ENCODE results near the gene NT5C3A. TPM values are rescaled to one million over a fixed set of nuclear protein-coding genes. Genes with fewer than 3 reads are reported as not detected.
"Not testable (repeated sequence)": the region's sequence is repeated elsewhere in the genome, so short reads cannot be mapped to it uniquely, and the experiment has no call there.

NT5C3A gene
- total and polyA plus RNA-seq, 2 experiments from 2014 or later = 28.5 to 45.8 TPM

DNA sequence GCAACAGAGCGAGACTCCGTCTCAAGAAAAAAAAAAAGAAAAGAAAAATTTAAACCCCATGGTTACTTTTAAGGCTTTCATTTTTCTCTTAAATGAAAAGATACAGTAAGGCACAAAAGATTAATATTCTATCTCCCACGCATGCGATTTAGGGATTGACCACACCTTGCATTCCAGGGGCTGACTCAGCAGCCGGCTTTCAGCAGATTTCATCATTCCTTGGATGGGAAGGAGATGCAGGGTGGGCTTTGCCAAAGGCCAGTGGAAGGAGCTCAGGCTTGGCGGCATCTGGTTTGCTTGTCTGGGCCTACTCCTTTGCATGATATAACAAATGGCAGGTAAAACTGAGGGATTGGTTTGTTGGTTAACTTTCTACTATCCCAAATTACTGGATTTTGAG is 83.3 kb downstream of the NT5C3A start:
- H3K9me2 ChIP-seq (ENCODE audit: insufficient read depth) = not testable (repeated sequence)

DNA sequence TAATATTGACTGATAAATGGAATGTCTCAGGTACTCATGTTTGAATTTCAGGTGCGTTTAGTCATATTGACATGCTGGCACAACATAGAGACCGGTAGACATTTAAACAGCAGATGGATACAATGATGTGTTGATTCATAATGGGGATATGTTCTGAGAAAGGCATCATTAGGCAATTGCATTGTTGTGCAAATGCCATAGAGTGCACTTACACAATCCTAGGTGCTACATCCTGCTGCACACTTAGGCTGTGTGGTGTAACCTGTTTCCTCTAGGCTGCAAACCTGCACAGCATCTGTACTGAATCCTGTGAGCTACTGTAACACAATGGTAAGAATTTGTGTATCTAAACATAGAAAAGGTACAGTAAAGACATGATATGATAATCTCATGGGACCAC is 85.4 kb downstream of the NT5C3A start:
- not testable (repeated sequence) for H3K36me3 ChIP-seq (ENCODE audit: insufficient read depth); H3K9me2 ChIP-seq (ENCODE audit: insufficient read depth); DNase-seq (ENCODE audit: low spot score); H4K20me1 ChIP-seq (replicated peaks; ENCODE audit: insufficient read depth); ATAC-seq; H3K27me3 Mint-ChIP-seq (ENCODE audit: insufficient read depth, low read depth, poor library complexity); H3F3A ChIP-seq (replicated peaks; ENCODE audit: low read depth); H3K27ac ChIP-seq (ENCODE audit: low read depth); H3K79me2 ChIP-seq (replicated peaks; ENCODE audit: insufficient read depth); H3K4me2 ChIP-seq; H3K27me3 ChIP-seq (ENCODE audit: insufficient read depth); H3K4me3 ChIP-seq; H3K4me1 Mint-ChIP-seq; H3K4me3 Mint-ChIP-seq; H3K36me3 Mint-ChIP-seq (ENCODE audit: low read depth); H3K9me3 Mint-ChIP-seq; H3K27ac Mint-ChIP-seq; H3K4me1 ChIP-seq (ENCODE audit: insufficient read depth); H2AFZ ChIP-seq

More for the DNA sequence above, 83.3 kb downstream of the NT5C3A start:
- ATAC-seq; H3K79me2 ChIP-seq (replicated peaks; ENCODE audit: insufficient read depth); H4K20me1 ChIP-seq (replicated peaks; ENCODE audit: insufficient read depth); H3K36me3 ChIP-seq (ENCODE audit: insufficient read depth); H3K4me1 ChIP-seq (ENCODE audit: insufficient read depth); H3K27ac ChIP-seq (ENCODE audit: low read depth); H3K36me3 Mint-ChIP-seq (ENCODE audit: low read depth); H3K4me3 Mint-ChIP-seq; DNase-seq (ENCODE audit: low spot score); H3K27me3 ChIP-seq (ENCODE audit: insufficient read depth); H2AFZ ChIP-seq; H3K27ac Mint-ChIP-seq; H3K4me2 ChIP-seq; H3F3A ChIP-seq (replicated peaks; ENCODE audit: low read depth); H3K4me3 ChIP-seq; H3K9me3 Mint-ChIP-seq; H3K4me1 Mint-ChIP-seq; H3K27me3 Mint-ChIP-seq (ENCODE audit: insufficient read depth, low read depth, poor library complexity): not testable (repeated sequence)

DNA sequence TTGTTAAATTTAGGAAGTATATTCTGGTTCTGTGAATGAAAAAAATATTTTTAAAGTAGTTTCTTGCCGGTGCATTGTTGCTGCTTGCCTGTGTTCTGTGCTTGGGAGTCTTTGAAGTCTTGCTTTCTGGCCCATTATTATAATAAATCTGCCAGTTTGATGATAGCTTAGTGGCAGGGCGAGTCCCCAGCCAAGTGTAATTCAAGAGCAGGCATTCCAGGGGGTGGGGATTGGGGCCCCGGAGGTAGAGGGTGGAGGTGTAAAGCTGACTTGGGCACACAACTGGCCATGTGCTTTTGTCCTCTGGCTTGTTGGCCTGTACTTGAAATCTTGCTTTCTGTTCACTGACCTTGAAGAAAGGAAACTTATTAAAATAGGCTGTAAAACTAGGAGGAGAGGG is 90.6 kb downstream of the NT5C3A start:
- not testable (repeated sequence) for DNase-seq (ENCODE audit: low spot score); H3F3A ChIP-seq (replicated peaks; ENCODE audit: low read depth); H3K27me3 ChIP-seq (ENCODE audit: insufficient read depth); H3K36me3 ChIP-seq (ENCODE audit: insufficient read depth); H3K9me3 Mint-ChIP-seq; H3K4me1 ChIP-seq (ENCODE audit: insufficient read depth); H3K9me2 ChIP-seq (ENCODE audit: insufficient read depth); H3K36me3 Mint-ChIP-seq (ENCODE audit: low read depth); H2AFZ ChIP-seq; H3K4me3 Mint-ChIP-seq; H3K4me1 Mint-ChIP-seq; H3K4me3 ChIP-seq; H3K27me3 Mint-ChIP-seq (ENCODE audit: insufficient read depth, low read depth, poor library complexity); H3K4me2 ChIP-seq; H3K27ac ChIP-seq (ENCODE audit: low read depth); H3K79me2 ChIP-seq (replicated peaks; ENCODE audit: insufficient read depth); H4K20me1 ChIP-seq (replicated peaks; ENCODE audit: insufficient read depth); H3K27ac Mint-ChIP-seq
- peak; percentile 66 for ATAC-seq

DNA sequence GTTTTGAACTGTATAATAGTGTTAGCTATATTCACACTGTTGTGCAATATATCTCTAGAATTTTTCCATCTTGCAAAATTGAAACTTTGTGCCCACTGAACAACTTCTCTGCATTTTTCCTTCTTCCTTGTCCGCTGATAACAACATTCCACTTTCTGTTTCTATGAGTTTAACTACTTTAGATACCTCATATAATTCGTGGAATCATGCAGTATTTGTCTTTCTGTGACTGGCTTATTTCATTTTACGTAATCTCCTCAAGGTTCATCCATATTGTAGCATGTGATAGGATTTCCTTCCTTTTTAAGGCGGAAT is 95.4 kb downstream of the NT5C3A start:
- not testable (repeated sequence) for H3K4me1 Mint-ChIP-seq; H3K36me3 Mint-ChIP-seq (ENCODE audit: low read depth); H3K27me3 ChIP-seq (ENCODE audit: insufficient read depth); H3K27ac ChIP-seq (ENCODE audit: low read depth); H3K4me3 Mint-ChIP-seq; H3K4me1 ChIP-seq (ENCODE audit: insufficient read depth); H3K4me3 ChIP-seq; H4K20me1 ChIP-seq (replicated peaks; ENCODE audit: insufficient read depth); H3K27me3 Mint-ChIP-seq (ENCODE audit: insufficient read depth, low read depth, poor library complexity); H3F3A ChIP-seq (replicated peaks; ENCODE audit: low read depth); H3K36me3 ChIP-seq (ENCODE audit: insufficient read depth); H3K4me2 ChIP-seq; DNase-seq (ENCODE audit: low spot score); H2AFZ ChIP-seq; H3K79me2 ChIP-seq (replicated peaks; ENCODE audit: insufficient read depth); H3K9me3 Mint-ChIP-seq; ATAC-seq; H3K27ac Mint-ChIP-seq; H3K9me2 ChIP-seq (ENCODE audit: insufficient read depth)

DNA sequence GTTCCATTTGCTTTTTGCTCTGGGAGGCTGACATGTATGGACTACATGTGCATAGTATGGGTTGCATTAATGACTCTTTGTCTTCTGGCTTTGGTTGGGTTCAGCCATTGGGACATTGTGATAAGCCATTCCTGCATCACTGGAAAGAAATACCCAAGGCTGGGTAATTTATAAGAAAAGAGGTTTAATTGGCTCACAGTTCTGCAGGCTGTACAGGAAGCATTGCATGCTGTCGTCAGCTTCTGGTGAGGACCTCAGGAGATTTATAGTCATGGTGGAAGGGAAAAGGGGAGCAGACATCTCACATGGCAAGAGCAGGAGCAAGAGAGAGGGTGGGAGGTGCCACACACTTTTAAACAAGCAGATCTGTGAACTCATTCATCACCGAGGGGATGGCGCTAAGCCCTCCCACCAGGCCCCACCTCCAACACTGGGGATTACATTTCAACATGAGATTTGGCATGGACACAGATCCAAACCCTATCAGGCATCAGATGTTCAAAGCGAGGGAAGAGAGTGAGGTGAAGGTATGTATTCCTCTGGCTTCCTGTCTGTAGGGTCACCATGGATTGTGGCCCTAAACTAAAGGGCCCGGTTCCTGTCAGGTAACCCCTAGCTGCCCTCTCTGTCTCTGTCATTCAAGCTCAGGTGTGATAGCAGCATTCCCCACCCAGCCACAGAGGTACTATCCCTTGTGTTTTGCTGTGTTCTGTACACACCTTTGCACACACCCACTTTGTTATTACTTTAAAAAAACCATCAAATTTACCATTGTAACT is 95.9 kb downstream of the NT5C3A start:
- H3K36me3 Mint-ChIP-seq (ENCODE audit: low read depth); ATAC-seq; DNase-seq (ENCODE audit: low spot score); H3K27ac Mint-ChIP-seq; H3K27me3 Mint-ChIP-seq (ENCODE audit: insufficient read depth, low read depth, poor library complexity); H3K4me2 ChIP-seq; H3K4me1 ChIP-seq (ENCODE audit: insufficient read depth); H3K27ac ChIP-seq (ENCODE audit: low read depth); H3F3A ChIP-seq (replicated peaks; ENCODE audit: low read depth); H2AFZ ChIP-seq; H3K36me3 ChIP-seq (ENCODE audit: insufficient read depth); H3K4me3 ChIP-seq; H3K9me2 ChIP-seq (ENCODE audit: insufficient read depth); H3K4me1 Mint-ChIP-seq; H3K9me3 Mint-ChIP-seq; H3K27me3 ChIP-seq (ENCODE audit: insufficient read depth); H3K79me2 ChIP-seq (replicated peaks; ENCODE audit: insufficient read depth); H3K4me3 Mint-ChIP-seq; H4K20me1 ChIP-seq (replicated peaks; ENCODE audit: insufficient read depth): not testable (repeated sequence)

All from GM23338 (cell line).